Erythroblast (primary cell): Measurements from ENCODE around the gene DGKI.

Source experiments
- DNase-seq, 2 experiments: peaks; one replicate each; lab custom pipeline; 2025; lab: John Stamatoyannopoulos, UW
- GATA1 ChIP-seq: IDR thresholded peaks from 2 replicates; pipeline ENCODE4 v1.6.1; 2011; ENCODE audit warnings: low read depth, mild to moderate bottlenecking, control low read depth, low read length, moderate library complexity
- POLR2A ChIP-seq: IDR thresholded peaks from 2 replicates; pipeline ENCODE4 v1.6.1; 2011; ENCODE audit warnings: mild to moderate bottlenecking, low read length

Gene DGKI

GRCh38 chr7:137546009-137546408, 300.8 kb downstream of the DGKI start:
- no peak for DNase-seq
- no peak for TF ChIP-seq POLR2A
- TF ChIP-seq GATA1: no peak

DNA sequence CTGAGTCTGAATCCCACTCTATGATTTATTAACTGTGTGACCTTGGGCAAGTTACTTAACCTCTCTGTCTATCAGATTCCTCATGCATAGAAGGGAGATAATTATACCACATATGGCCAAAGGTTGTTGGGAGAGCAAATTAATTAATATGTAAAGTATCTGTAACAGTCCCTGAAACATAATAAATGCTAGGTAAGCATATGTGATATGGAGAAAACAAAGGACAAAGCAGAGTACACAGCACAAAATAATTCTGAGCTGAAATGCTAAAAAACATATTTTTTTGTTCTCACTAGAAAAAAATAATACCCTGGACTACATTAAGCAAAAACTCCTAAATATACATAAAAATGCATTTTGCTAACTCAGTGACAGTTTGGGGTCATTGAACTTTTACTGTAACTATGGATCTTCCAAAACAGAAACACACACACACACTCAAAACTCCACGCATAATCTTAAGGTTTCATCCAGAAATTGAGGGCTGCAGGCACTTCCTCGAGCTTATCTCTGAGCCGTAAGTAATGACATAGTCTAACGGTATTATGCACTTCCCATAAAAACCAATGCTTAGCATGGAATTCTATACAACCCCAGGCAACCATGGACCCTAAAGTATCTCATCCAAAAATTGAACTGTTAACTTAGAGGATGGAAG, 301.6 kb downstream of the DGKI start:
- no peak for DNase-seq

DNA sequence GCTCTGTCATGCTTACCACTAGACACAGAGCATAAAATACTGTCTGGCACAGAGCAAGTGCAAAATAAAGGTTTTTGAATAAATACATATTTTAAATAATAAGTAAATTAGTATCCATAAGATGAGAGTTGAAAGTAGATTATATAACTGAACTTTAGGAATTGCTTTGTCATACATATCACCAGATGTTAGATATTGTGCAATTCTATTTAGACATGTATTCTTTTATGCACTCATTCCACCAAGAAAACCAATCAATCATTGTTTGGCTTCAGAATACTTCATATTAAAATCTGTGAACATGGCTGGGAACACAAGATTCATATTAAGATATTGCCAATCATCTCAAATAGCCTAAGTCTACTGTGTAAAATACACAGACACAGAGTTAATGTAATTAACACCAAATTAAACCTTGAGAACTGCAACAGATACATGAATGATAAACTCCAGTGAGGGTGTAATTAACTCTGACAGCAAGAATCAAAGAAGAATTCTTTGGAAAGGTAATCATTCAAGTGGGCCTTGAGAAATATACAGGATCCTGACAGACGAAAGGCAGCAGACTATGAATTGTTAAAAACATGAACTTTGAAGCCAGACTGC, 302.2 kb downstream of the DGKI start:
- DNase-seq: no peak
- no peak for TF ChIP-seq POLR2A
- TF ChIP-seq GATA1: no peak

More for the DNA sequence above, 301.6 kb downstream of the DGKI start:
- TF ChIP-seq POLR2A: no peak
- no peak for TF ChIP-seq GATA1

DNA sequence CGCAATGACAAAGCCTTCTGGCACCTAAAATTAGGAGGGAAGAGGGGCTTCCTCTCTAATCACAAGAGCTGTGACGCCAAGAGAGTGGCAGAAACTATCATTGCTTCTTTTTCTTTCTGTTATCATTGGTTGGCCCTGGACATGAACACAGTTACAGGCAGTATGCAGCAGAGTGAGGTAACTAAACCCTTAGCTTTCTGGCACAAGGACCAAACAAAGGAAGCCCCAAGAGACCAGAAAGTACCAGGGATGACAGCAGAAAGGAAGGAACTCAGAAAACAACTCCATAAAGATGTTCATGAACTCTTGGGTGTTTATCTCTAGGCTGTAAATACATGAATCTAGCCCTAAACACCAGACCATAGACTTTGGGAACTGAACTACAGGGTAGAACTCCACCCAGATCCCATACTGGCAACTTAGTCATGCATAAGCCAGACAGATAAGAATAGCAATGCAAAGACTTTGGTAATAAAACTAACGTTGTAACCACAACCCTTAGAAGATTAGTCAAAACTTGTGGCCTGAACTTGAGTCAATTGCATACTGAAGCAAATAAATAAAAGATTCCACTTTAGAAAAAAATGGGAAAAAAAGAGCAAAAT, 307.6 kb downstream of the DGKI start:
- no peak for DNase-seq
- TF ChIP-seq GATA1: no peak
- TF ChIP-seq POLR2A: no peak

GRCh38 chr7:137538361-137538762, 308.4 kb downstream of the DGKI start:
- DNase-seq: peak in 1 of 2 experiments; percentile 2
- TF ChIP-seq GATA1 (no peak), POLR2A (no peak)

DNA sequence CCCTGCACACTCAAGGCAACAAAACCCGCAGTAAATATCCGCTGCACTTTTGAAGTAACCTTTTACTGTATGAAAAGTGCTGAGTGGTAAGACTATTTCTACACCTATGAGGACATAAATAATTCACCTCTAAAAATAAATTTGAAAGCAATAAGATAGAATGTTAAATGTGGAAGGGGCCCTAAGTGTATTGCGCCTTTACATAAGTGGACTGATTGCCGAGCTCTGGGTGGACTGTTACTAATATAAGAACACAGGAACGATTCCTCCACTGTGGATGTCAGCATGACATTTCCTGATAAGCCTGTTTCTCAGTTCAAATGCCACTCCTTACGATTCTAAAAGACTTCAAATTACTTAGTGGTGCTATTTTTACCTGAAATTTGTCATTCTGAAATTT, 311.2 kb downstream of the DGKI start:
- TF ChIP-seq POLR2A (no peak), GATA1 (no peak)
- no peak for DNase-seq

DNA sequence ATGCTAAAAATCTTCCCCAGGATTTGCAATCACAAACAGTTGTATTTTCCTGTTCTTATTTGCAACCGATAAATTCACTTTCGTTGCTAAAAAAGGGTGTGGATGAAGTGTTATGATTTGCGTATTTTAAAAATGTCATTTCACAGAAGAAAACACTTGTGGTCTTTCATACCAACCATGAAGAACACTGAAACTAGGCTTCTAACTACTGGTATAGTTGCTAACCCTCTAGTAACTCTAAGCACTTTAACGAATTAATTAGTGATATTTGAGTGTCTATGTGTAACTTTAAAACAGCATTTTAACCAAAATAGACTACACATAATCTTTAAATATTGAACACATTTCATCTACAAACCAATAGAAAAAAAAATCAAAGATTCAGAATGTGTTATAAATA, 315.1 kb downstream of the DGKI start:
- TF ChIP-seq POLR2A: no peak
- TF ChIP-seq GATA1: no peak
- no peak for DNase-seq

GRCh38 chr7:137527634-137528033, 319.1 kb downstream of the DGKI start:
- DNase-seq: no peak
- TF ChIP-seq GATA1 (no peak), POLR2A (no peak)

DNA sequence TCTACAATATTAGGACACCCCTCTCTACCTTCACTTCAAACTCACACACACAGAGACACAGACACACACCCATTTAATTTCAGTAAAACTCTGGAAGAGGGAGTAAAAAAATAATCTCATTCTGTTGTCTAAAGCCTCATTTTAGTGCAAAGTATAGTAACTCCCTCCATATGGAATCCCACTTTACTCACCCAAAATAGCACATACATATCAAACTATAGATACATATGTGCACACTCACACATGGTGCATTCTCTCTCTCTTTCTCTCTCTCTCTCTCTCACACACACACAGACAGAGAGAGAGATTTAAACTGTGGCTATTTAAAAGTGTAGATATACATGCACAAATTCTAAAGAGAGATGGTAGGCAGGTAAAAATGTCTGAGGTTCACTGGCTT, 323.6 kb downstream of the DGKI start:
- TF ChIP-seq POLR2A: no peak
- no peak for TF ChIP-seq GATA1
- no peak for DNase-seq

DNA sequence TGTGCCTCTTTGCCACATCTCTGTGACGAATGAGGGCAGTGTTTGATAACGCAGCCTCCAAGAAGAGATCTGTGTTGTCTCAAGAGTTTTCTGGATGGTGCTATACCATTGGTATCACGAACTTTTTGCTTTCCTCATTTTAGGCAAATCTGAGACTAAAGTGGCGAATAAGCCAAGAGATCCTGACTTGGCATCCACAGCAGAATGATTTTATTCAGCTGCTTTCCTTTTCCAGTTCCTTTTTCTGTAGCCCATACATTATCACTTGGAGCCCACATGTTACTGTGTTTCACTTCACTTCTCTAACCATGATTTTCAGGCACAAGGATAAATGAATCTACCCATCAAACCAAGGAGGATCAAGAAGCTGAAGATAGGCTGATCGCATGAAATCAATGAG, 325.3 kb downstream of the DGKI start:
- DNase-seq: no peak
- no peak for TF ChIP-seq GATA1
- TF ChIP-seq POLR2A: no peak

DNA sequence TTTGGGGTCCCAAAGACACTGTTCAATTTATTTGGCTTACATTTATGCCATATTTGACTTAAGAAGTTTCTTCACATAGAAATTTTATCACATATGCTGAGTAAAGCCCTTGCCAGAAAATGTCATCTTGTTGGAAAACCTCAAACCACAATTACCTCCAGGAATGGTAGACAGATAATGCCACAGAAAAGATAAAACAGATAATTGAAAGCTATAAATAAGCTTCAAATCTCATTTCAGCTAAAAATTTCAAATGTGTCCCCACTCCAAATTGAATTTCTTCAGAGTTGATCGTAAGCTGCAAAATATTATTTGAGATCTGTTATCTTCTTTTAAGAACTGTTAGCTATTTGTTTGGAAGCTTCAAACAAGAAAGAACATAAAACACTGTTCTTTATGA, 326.8 kb downstream of the DGKI start:
- TF ChIP-seq GATA1: no peak
- no peak for TF ChIP-seq POLR2A
- DNase-seq: no peak

- TF ChIP-seq GATA1 (no peak), POLR2A (no peak)
- peak; percentile 5 to 36 for DNase-seq
Observed at GRCh38 chr7:137519181-137519691, 327.5 kb downstream of the DGKI start.

DNA sequence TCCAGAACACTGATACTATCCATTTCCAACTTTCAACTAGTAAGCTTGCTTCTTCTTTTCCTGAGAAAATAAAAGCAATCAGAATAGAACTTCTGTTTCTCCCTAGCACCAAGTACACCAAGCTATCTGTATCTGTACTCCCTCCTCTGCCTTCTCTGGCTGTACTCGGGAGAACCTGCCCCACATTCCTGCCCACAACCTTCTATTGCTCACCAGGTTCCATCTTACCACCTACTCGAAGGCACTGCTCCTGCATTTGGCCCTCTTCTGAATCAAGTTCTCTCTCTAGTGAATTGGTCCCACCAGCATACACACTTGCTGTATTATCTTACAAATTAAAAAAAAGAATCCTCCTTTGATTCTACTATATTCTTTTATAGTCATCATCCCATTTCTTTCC, 333.7 kb downstream of the DGKI start:
- DNase-seq: no peak
- no peak for TF ChIP-seq GATA1
- TF ChIP-seq POLR2A: no peak

GRCh38 chr7:137507096-137507495, 339.7 kb downstream of the DGKI start:
- TF ChIP-seq GATA1: no peak
- TF ChIP-seq POLR2A: no peak
- no peak for DNase-seq
